HG02973 (cell line): ENCODE measurements around the gene GPATCH2L.
A peak's percentile ranks its signal among the peaks of the same experiment; 100 is the strongest.

Experiments
- ATAC-seq: cut with Tn5 transposase; IDR thresholded peaks from one replicate; pipeline ENCODE4 v1.9.1; 2021; ENCODE audit warnings: moderate library complexity; ENCODE audit not compliant: unreplicated experiment

GPATCH2L gene

DNA sequence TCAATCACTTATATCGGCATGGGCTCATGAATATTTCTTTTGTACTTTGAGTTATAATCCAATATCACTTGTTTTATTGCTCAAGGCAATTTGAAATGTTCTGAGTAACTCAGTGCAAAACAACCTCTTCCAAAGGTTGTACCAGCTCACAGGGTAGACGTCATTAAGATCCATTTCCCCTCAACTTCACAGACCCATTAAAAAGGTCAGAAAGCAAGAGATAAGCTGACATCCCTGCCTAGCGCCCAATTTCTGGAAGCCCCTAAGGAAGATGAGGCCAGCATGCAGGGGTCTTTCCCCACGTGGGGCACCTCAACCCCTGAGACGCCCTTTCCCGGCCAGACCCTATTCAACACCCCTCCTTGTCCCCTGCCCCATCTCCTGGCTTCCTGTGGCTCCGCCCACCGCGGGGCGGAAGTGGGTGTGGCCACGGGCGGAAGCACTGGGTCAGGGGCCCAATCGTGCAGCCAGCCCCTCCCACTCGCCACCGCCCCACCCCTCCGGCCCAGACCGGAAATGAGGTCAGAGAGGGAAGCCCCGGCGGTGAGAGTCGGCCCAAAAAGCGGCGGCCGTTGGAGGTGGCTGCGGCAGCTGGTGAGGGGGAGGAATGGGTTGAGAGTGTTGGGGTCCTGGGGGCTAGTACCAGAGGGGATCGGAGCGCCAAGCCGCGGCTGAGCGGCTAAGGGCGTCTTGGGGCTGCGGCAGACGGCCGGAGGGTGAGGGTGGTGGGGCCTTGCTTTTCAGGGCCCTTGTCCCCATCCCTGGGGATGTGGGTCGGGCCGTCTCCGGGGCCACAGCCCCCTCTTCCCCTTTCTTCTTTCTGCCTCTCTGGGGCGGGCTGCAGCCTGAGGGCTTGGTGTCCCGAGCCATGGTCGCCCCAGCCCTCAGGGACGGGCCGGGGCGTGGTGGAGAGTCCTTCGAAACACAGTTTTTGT lies at the start of gene GPATCH2L:
GPATCH2L (plus strand) TSS at position 525 of the 935 bp plus-strand sequence. CDS start 2,442 bp downstream, outside the sequence.
- ATAC-seq: peak; percentile 82

DNA sequence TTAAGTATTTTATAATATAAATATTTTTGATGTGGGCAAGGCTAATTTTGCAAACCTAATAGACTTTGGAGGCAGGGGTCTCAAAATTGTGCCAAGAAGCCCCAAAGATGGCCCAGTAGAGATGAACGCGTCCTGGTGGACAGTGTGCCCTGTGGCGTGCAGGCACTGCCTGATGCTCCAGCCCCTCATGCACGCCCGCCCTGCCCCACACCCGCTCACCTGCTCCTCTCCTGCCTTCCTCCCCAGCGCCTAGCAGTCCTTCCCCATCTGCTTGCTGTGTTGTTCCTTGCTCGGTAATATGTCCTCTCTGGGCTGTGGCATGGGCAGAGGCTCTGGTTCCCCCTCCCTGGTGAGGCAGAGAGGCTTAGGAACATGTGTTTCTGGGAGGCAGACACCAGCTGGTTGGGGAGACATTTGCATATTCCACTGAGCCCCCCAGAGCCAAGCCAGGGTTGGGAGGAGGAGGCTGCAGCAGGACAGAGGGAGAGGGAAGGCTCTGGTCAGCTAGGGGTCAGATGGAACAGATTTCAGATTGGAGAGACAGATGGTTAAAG lies 46.8 kb upstream of the GPATCH2L start:
- ATAC-seq: no peak

DNA sequence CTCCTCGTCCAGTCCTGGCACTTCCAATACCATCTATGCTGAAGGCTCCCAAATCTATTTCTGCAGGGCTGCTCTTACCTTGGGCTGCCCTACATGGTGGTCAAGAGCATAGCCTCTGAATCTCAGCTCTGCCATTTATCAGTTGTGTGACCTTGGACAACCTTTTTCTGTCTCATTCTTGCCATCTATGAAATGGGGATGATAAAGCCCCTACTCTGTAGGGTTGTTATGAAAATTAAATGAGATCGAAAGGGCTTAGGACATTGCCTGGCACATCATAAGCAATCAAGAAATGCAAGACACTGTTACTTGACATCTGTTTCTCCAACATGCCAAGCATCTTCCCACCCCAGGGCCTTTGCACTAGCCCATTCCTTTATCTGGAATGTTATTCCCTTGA lies 45.5 kb upstream of the GPATCH2L start:
- ATAC-seq: no peak

DNA sequence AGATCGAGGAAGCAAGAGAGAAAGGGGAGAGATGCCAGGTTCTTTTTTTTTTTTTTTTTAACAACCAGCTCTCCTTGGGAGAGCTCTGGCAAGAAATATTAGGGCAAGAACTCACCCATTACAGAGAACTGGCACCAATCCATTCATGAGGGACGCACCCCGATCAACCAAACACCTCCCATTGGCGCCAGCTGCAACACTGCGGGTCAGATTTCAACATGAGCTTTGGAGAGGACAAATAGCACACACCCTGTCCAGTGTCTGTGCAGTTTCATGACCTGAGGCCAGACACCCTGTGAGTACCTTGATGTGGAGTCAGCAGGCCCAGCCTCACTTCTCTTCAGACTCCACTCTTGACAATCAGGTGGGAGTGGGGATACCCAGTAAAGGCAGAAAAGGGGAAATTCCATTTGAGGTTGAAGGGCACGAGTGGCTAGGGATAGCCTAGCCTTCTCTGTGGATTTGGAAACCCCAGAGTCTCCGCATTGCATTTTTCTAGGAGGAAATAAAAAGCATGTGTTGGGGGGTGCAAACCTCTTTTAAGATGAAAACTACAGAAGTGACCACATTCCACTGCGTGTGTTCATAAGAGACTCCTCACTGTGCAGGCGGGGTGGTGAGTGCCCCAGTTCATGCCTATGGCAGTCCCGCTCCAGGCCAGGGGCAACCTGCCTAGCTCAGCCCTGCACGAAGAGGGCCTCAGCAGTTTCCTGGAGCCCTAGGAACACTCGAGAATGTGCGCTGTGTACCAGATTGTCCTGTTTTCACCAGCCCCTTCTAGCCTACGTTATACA lies 42.4 kb upstream of the GPATCH2L start:
- ATAC-seq: no peak

DNA sequence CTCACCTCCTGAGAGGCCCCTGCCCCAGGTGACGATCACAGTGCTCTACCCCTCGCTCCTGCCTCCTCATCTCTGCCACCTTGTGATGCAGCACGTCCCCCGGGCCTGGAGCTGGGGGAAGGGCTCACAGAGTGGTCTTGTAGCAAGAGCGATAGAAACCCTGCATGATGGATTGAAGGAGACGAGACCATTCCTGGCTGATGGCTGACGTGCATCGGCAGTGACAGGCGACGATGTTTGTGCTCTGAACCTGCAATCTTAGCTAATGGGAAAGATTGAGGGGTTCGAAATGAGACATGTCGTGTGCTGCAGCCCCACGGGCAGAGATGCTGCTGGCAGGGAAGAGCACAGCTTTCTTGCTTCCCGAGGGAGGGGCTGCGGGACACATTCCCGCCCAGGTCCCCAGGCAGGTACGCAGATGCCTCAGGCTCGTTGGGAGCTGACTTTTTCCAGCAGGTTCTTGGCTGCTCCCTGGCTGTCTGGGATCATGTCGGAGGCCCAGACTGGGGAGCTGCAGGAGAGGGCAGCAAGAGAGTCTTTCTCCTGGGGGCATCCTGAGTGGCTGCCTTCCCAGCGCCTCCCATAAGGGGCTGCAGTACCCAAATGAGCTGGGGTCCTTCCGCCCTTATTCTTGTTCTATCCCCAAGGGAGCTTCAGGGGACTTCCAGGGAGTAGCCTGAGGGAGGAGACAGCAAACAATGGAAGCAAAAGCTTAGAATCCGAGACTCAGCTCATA lies 38.7 kb upstream of the GPATCH2L start:
- ATAC-seq: no peak

DNA sequence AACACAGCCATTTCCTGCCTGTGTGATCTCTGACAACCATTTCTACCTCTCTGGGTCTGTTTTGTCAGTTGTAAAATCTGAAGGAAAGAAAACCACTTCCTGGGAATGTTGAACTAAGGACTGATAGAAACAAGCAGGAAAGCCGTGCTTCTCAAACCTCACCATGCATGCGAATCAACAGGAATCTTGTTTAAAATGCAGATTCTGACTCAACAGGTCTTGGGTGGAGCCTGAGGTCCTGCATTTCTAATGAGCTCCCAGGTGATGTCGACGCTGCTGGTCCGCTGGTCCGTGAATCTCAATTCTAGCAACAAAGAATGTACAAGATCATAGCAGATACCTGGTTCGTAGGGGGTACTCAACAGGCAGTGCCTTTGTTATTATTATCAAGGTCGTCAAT lies 38.0 kb upstream of the GPATCH2L start:
- no peak for ATAC-seq

DNA sequence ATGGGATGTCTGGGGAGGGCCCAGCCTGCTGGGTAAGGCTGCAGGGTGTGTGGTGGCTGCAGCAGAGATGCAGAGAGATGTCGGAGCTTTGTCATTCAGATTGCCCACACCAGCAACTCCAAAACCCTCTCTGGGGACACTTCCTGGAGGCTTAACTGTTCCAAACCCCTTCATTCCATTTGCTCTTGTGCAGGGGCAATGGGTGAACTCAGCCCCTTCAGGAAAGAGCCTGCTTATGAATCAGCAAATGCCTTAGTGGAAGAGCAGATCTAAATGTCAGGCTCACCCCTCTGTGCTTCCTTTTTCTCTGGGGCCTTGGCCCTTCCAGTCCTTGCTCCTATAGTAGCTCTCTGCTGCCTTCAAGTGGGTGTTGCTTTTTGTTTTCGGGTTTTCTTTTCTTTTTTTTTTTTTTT lies 36.7 kb upstream of the GPATCH2L start:
- ATAC-seq: no peak

DNA sequence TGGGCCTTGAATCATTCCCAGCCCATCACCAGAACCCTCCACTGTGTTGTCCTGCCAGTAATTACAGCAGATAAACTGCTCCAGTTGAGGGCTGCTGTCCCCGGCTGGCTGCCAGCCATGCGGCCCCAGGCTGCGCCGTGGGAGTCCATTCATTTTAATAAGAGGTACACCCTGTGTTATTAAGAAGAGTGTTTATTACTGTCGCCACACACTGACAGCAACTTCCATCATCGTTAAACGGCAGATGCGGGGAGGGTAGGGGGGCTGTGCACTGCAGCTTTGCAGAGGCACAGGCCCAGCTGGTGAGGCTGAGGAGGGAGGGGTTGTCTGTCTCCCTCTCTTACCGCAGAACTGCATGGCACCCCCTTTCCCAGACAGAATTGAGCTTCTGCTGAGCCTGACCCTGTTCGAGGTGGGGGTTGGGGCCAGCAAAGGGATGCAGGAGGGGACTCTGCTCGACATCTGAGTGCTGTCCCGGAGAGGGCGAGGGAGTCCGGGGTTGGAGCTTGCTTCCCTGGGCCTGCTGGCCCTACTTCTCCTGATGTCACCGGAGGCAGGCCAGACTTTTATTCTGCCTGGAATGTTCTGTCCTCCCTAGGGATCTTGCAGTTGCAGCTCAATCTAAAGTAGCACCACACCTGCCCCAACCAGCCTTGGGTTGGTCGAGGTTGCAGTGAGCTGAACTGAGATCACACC lies 33.8 kb upstream of the GPATCH2L start:
- ATAC-seq: no peak

DNA sequence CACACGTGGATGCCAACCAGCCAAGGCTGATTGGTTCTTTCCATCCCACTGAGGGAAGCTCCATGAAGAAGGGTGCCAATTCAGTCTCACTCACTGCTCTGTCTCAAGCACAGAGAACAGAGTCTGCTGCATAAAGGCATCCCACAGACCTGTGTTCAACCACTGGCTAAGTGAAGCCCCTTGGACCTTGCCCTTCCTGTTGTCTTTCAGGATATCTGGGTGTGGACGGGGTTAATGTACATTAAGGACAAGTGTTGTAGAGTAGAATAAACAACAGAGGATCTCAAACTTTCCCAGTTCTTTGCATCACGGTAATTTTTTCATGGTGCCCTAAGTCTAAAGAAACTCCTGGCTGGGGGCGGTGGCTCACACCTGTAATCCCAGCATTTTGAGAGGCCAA lies 33.1 kb upstream of the GPATCH2L start:
- no peak for ATAC-seq

DNA sequence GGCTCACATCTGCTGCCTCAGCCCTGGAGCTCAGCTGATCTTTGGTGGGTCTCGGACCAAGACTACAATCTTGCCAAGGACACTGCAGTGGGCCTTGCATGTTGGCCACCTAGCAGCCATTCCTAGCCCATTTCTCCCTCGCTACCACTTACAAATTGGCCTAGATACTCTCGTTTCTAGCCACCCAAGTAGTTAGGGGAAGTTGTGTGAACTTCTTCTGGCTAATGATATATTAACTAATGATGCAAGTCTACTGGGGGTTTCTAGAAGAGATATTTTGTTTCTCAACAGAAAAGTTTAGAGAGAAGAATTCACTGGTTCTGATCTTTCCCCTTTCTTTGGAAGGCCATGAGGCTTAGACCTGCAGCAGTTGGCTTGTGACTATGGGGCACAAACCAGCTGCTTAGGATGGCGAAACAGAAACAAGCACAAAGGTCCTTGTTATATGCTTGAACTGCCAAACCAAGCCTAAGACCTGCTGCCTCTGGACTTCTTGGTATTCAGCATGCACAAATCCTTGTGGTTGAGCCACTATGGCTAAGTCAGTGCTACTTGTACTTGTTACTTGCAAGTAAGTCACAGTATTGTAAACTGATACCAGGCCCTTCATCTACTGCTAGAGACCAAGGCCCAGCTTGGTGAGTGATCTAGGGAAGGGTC lies 30.5 kb upstream of the GPATCH2L start:
- ATAC-seq: no peak

DNA sequence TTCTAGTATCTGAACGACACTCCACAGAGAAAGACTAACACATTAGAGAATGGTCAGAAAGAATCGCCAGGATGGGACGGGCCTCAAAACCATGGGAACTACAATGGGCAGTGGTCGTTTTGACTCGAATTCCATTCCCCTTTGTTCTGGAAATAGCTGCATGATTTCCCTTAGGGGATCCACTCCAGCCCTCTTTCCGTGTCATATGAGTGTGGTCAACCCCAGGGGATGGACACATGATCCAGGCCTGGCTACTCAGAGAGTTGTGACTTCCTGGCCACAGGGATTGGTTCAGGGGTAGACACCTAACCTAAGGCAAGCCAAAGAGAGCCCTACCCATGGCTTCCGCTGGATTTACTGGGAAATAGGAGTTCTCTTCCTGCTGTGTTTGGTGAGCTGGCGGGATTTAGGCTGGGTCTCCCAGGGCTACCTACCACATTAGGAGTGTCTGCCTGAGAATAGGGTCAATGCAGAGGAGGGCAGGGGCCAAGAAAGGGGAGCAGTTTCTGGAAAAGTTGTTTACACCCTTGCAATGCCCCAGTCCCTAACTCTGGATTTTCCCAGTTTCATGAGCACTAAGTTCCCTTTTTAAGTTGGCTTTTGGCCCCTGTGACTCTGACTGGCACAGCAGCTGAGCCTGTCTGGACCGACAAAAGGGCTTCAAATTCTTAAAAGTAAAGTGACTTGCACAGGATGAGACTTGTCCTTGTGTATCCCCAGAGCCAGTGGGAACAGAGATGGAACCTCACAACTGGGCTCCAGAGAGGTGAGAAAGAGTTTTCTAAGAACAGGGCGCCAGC lies 28.1 kb upstream of the GPATCH2L start:
- no peak for ATAC-seq

DNA sequence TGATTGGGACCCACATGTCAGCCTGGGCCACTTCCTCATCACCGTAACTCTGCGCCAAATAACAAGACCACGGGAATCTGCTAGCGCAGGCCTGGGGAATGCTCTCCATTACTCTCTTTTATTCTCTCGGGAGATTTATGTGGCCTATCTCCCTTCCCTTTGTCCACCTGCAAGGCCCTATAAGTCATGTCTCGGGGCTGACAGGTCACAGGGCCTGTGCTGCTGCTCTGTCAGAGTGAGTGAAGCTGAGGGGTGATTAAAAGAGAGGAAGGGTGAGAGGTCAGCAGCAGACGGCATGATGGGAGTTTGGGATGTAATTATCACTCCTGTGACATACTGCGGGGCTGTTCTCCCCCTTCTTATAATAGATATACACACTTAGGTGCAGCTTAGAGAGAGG lies 26.2 kb upstream of the GPATCH2L start:
- no peak for ATAC-seq

DNA sequence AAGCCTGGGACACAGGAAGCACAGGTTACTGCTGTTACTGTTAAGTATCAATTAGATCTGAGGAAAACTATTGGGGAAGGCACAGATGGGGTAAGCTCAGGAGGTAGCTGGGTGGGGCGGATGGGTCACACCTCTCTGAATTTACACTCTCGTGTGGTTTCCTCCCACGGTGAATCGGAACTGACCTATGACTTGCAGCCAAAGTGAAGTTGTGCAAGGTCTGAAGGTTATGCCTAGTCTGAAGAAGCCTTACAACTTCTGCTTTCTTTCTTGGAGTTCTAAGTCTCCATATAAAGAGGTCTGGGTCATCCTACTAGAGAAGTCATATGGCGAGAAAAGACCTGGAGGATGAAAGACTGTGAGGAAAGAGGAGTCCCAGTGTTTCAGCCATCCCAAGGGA lies 25.6 kb upstream of the GPATCH2L start:
- no peak for ATAC-seq

DNA sequence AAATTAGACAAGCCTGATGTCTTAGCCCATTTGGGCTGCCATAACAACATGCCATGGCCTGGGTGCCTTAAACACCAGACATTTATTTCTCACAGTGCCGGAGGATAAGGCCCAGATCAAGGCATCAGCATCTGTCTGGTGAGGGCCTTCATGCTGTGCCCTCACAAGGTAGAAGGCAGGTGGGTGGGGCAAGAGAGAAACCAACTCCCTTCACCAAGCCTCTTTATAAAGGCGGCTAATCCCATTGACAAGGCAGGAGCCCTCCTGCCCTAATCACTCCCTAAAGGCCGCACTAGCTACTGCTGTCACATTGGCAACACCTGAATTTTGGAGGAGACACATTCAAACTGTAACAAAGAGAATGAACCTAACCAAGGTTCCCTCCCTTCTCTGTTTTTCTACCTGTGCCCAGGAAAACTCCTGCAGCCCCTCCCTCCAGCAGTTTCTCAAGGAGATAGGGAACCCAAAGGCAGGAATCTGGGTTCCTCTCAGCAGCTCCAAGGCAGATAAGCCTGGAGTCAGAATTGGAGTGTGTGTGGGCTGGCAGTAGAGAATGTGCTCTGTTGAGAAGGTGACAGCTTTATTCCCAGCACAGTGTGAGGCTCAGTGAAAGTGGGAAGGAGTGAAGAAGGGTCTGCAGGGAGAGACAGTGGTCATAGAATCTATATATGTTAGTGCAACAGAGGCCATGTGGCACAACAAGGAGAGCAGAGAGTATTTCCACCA lies 21.7 kb upstream of the GPATCH2L start:
- no peak for ATAC-seq

DNA sequence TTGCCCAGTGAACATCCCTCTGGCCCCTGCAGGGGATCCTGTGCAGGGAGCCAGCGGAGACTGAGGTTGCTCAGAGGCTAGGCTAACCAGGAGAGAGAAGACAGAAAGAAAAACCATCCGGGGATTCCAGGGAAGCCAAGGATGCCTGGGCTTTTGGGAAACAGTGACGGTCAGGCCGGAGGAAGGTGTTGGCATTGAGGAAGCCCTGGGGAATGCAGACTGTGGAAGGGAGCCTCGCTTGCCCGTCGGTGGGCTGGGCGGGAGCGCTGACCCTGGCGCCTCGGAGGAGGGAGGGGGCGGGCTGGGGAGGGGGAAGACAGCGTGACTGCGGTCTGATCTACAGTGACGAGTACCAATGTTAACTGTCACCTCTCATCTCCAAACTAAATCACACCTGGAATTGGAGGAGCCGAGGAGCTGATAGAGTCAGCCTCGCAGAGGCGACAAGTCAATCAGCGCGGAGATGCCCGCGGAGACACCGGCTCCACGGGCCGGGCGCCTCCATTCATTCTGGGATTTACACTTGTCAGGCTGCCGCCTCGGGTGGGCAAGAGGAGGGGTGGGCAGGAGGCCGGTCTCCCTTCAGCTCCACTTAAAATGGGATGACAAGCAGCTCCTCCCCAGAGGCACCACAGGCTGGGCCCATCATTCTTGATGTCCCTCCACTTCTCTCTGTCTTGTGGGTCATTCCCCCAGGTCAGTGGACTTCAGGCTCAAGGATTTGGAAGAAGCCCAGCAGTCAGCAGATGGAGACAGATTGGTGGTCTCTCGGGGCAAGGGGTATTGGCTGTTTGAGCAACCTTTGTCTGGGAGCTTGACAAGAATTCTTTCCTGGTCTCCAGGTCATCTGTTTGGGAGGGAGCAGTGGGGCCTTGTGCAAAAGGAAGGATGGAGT lies 20.4 kb upstream of the GPATCH2L start:
- no peak for ATAC-seq

DNA sequence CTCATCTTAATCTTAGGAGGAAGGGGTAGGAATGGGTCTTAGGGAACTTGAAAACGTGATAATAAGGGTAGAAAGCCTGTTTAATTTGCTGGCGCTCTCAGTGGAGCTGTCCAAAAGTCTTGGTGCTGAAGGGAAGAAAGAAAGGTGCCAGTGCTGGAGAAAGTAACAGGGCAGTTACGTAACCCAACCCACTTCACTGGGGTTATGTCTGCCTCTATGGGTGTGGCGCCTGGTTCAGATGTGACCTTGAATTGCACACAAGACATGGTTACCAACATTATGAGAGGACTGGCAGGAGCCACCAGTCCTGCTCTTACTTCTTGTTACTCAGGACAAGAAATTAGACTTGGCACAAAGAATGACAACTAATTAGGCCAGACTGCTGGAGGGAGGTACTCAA lies 18.6 kb upstream of the GPATCH2L start:
- ATAC-seq: no peak

DNA sequence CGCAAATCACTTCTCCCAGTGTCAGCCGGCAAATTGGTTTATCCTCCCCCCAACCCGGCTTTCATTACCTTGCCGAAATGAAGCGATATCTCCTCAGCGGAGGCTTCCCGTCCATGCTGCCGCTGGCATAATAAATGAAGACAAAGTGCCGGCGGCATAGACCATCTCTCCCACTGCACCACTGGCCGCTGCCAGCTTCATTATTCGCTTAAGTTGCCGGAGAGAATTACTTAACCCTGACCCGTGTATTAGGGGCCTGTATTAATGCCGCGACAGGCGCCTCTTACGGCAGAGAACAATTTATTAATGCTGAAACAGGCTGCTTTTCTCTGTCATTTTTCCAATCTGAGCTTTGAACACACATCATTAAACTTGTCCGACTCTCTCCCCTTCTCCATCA lies 17.5 kb upstream of the GPATCH2L start:
- ATAC-seq: no peak
